H1 (cell line): ENCODE data around the gene TMEM63A. TPM values are rescaled to one million over a fixed set of nuclear protein-coding genes. Genes with fewer than 3 reads are reported as not detected.
"Not testable (repeated sequence)": the region's sequence is repeated elsewhere in the genome, so short reads cannot be mapped to it uniquely, and the experiment has no call there.

Experiments used
- CTCF ChIA-PET: fragments of 300-600 bp; sonication (Branson Sonifier 250); formaldehyde crosslinking; loops from one replicate; lab custom pipeline; 2021; ENCODE audit not compliant: partially characterized antibody; lab: Charles Lee
- POLR2A ChIA-PET: fragments of 300-600 bp; sonication (Branson Sonifier 250); formaldehyde crosslinking; loops from one replicate; lab custom pipeline; 2021; ENCODE audit warnings: inconsistent platforms; ENCODE audit not compliant: partially characterized antibody; lab: Charles Lee
- DNase-seq, 2 experiments: peaks; one replicate each; pipeline versions ENCODE4 v3.0.0 to v3.0.0-alpha.2; 2010 to 2022; ENCODE audit warnings: low spot score in 2 of 2, low read depth in 1 of 2, mixed read lengths in 1 of 2
- FAIRE-seq: peaks from 2 replicates; lab custom pipeline; 2011; peaks lifted over from hg19 to GRCh38; lab: Jason Lieb, UNC
- H2AFZ ChIP-seq: 2 replicates; pipeline ENCODE4 v1.8.1; 2012; ENCODE audit warnings: low read length, inconsistent platforms
- H2AK5ac ChIP-seq: 2 replicates; pipeline ENCODE4 v1.6.1; 2013; ENCODE audit warnings: low read depth, low read length
- H2BK120ac ChIP-seq: replicated peaks from 2 replicates; pipeline ENCODE3; 2013; ENCODE audit warnings: low read depth, low read length, inconsistent platforms
- H2BK12ac ChIP-seq: 2 replicates; pipeline ENCODE4 v1.6.1; 2013; ENCODE audit warnings: low read depth, low read length
- H2BK15ac ChIP-seq: 2 replicates; pipeline ENCODE4 v1.6.1; 2013; ENCODE audit warnings: low read length
- H2BK20ac ChIP-seq: 2 replicates; pipeline ENCODE4 v1.6.1; 2013; ENCODE audit warnings: low read length
- H2BK5ac ChIP-seq: 2 replicates; pipeline ENCODE4 v1.6.1; 2013; ENCODE audit warnings: low read depth, low read length
- H3K14ac ChIP-seq: 2 replicates; pipeline ENCODE4 v1.6.1; 2013; ENCODE audit warnings: inconsistent platforms; ENCODE audit not compliant: insufficient read length
- H3K18ac ChIP-seq: 2 replicates; pipeline ENCODE4 v1.6.1; 2013; ENCODE audit warnings: low read length; ENCODE audit errors: extremely low read depth
- H3K23ac ChIP-seq: 2 replicates; pipeline ENCODE4 v1.6.1; 2013; ENCODE audit warnings: inconsistent platforms; ENCODE audit not compliant: insufficient read length
- H3K23me2 ChIP-seq: 2 replicates; pipeline ENCODE4 v1.6.1; 2013; ENCODE audit warnings: low read depth, low read length
- H3K27ac ChIP-seq: 2 replicates; pipeline ENCODE4 v1.6.1; 2011; ENCODE audit warnings: low read depth, low read length, inconsistent platforms
- H3K27me3 ChIP-seq, 4 experiments: replicated peaks in 1 of 4; 1 replicate in 1 of 4; 2 replicates in 3 of 4; pipeline versions ENCODE4 v1.6.1 to v1.8.1; 2011 to 2013; ENCODE audit warnings: low read length in 3 of 4, mild to moderate bottlenecking in 3 of 4, inconsistent platforms in 2 of 4, mixed read lengths in 2 of 4, moderate library complexity in 1 of 4; ENCODE audit not compliant: control insufficient read depth in 3 of 4, insufficient read depth in 3 of 4; ENCODE audit errors: extremely low read depth in 1 of 4
- H3K36me3 ChIP-seq, 4 experiments: 2 replicates each; pipeline versions ENCODE4 v1.6.1 to v1.8.1; 2011 to 2013; ENCODE audit warnings: mild to moderate bottlenecking in 4 of 4, low read length in 3 of 4, moderate library complexity in 2 of 4, control low read depth in 1 of 4, inconsistent platforms in 1 of 4; ENCODE audit not compliant: insufficient read depth in 4 of 4, control insufficient read depth in 2 of 4
- H3K4ac ChIP-seq: replicated peaks from 2 replicates; pipeline ENCODE3; 2013; ENCODE audit warnings: low read length, low read depth, mixed read lengths, inconsistent platforms; ENCODE audit not compliant: insufficient read length
- H3K4me1 ChIP-seq, 4 experiments: replicated peaks in 1 of 4; 1 replicate in 1 of 4; 2 replicates in 3 of 4; pipeline versions ENCODE4 v1.6.1 to v1.8.1; 2011 to 2013; ENCODE audit warnings: low read length in 3 of 4, inconsistent platforms in 2 of 4, mixed read lengths in 1 of 4; ENCODE audit not compliant: insufficient read depth in 4 of 4, control insufficient read depth in 3 of 4
- H3K4me2 ChIP-seq, 2 experiments: 2 replicates each; pipeline versions ENCODE4 v1.6.1 to v1.8.1; 2011 to 2013; ENCODE audit warnings: low read depth in 2 of 2, low read length in 2 of 2, control low read depth in 1 of 2, inconsistent platforms in 1 of 2, mild to moderate bottlenecking in 1 of 2; ENCODE audit not compliant: insufficient read depth in 1 of 2
- H3K4me3 ChIP-seq, 4 experiments: fragments of 200-600, 300-600 bp in 1 of 4; sonication (generic), shearing (Covaris generic), sonication (Bioruptor Twin) in 1 of 4; 2 replicates each; pipeline versions ENCODE4 v1.5.1 to v1.8.1; 2011 to 2016; ENCODE audit warnings: low read length in 4 of 4, low read depth in 3 of 4, control low read depth in 2 of 4, inconsistent platforms in 2 of 4, mild to moderate bottlenecking in 2 of 4, mixed read lengths in 1 of 4, moderate library complexity in 1 of 4; ENCODE audit not compliant: insufficient read depth in 2 of 4; ENCODE audit errors: extremely low read depth in 1 of 4
- H3K56ac ChIP-seq: replicated peaks from 2 replicates; pipeline ENCODE3; 2013; ENCODE audit warnings: low read depth, mild to moderate bottlenecking, mixed read lengths, low read length, inconsistent platforms; ENCODE audit not compliant: insufficient read length
- H3K79me1 ChIP-seq: 2 replicates; pipeline ENCODE4 v1.6.1; 2013; ENCODE audit warnings: low read depth, low read length, control low read depth
- H3K79me2 ChIP-seq, 2 experiments: 2 replicates each; pipeline versions ENCODE4 v1.6.1 to v1.8.1; 2012 to 2013; ENCODE audit warnings: low read length in 2 of 2, mild to moderate bottlenecking in 2 of 2, inconsistent platforms in 1 of 2; ENCODE audit not compliant: insufficient read depth in 2 of 2, control insufficient read depth in 1 of 2
- H3K9ac ChIP-seq, 4 experiments: replicated peaks in 1 of 4; 1 replicate in 1 of 4; 2 replicates in 3 of 4; pipeline versions ENCODE4 v1.6.1 to v1.8.1; 2011 to 2013; ENCODE audit warnings: low read depth in 3 of 4, low read length in 3 of 4, control low read depth in 2 of 4, mild to moderate bottlenecking in 2 of 4, moderate library complexity in 2 of 4, inconsistent platforms in 1 of 4; ENCODE audit errors: extremely low read depth in 1 of 4
- H3K9me3 ChIP-seq, 2 experiments: 2 replicates each; pipeline versions ENCODE4 v1.6.1 to v1.8.1; 2012 to 2013; ENCODE audit warnings: mild to moderate bottlenecking in 2 of 2, moderate library complexity in 2 of 2, control low read depth in 1 of 2, inconsistent platforms in 1 of 2, low read depth in 1 of 2, low read length in 1 of 2, mixed read lengths in 1 of 2; ENCODE audit not compliant: insufficient read depth in 2 of 2
- H4K20me1 ChIP-seq, 2 experiments: replicated peaks in 1 of 2; 2 replicates each; pipeline versions ENCODE3 to v1.8.1; 2011 to 2013; ENCODE audit warnings: inconsistent platforms in 2 of 2, low read length in 2 of 2, mild to moderate bottlenecking in 1 of 2; ENCODE audit not compliant: insufficient read depth in 2 of 2, control insufficient read depth in 1 of 2
- H4K5ac ChIP-seq: 2 replicates; pipeline ENCODE4 v1.6.1; 2013; ENCODE audit warnings: low read length, low read depth, mixed read lengths, inconsistent platforms; ENCODE audit not compliant: insufficient read length
- H4K8ac ChIP-seq: 2 replicates; pipeline ENCODE4 v1.8.0; 2013; ENCODE audit warnings: mild to moderate bottlenecking, moderate library complexity, low read length, inconsistent platforms; ENCODE audit not compliant: insufficient read depth; ENCODE audit errors: extremely low read depth
- H4K91ac ChIP-seq: replicated peaks from 2 replicates; pipeline ENCODE3; 2013; ENCODE audit warnings: low read length, mixed read lengths, inconsistent platforms; ENCODE audit not compliant: insufficient read length
- WGBS, 2 experiments: shearing (Covaris generic) in 1 of 2; methylation state at CpG; one replicate each; pipeline versions ENCODE4 v1.1.6 to v1.1.7; 2013 to 2015; ENCODE audit warnings: low lambda C conversion rate in 2 of 2, mixed read lengths in 2 of 2, inconsistent platforms in 1 of 2, low coverage in 1 of 2, missing lambda C conversion rate in 1 of 2; ENCODE audit not compliant: insufficient replicate concordance in 2 of 2, insufficient coverage in 1 of 2, insufficient read length in 1 of 2; ENCODE audit errors: extremely low coverage in 1 of 2, missing lambda C conversion rate in 1 of 2; 5-methylcytosine and 5-hydroxymethylcytosine counted together
- polyA plus RNA-seq, 7 experiments: library from polyadenylated mRNA; depleted of rRNA in 3 of 7; stranded (reverse) in 5 of 7; unstranded in 2 of 7; fragments of >200 nt in 5 of 7; fragments of 200-250 nt in 2 of 7; gene quantifications; 1 replicate in 5 of 7; 2 replicates in 1 of 7; 4 replicates in 1 of 7; pipeline versions ENCODE4 v1.2.1 to v1.2.3, GENCODE V29; 2011 to 2013; ENCODE audit warnings: missing spikeins in 2 of 7, mixed read lengths in 2 of 7
- total RNA-seq: library from RNA; stranded (reverse); fragmentation: NEBNext Ultra II Directional; extraction: Animal tissue kit (Norgen Biotek cat#: 25700); gene quantifications from 2 replicates; pipeline ENCODE4 v1.2.1, GENCODE V29; 2021

TMEM63A gene
- total and polyA plus RNA-seq, 2 of the 8 experiments (the other 6 are each of a cell fraction or from before 2014, with no cell fraction given) = 26.1 to 55.4 TPM

- H3K4me1 ChIP-seq, H3K36me3 ChIP-seq, H3K23me2 ChIP-seq, H2AK5ac ChIP-seq, H2BK120ac ChIP-seq, H3K9me3 ChIP-seq, FAIRE-seq, H2BK20ac ChIP-seq, H2BK15ac ChIP-seq, H2BK5ac ChIP-seq, H4K5ac ChIP-seq, H2BK12ac ChIP-seq, H3K9ac ChIP-seq, H2AFZ ChIP-seq, H3K27me3 ChIP-seq, H3K79me1 ChIP-seq, H4K8ac ChIP-seq, H3K4me3 ChIP-seq, H4K20me1 ChIP-seq, H4K91ac ChIP-seq, H3K23ac ChIP-seq, H3K18ac ChIP-seq, H3K56ac ChIP-seq, DNase-seq, H3K14ac ChIP-seq, H3K4me2 ChIP-seq, H3K4ac ChIP-seq, H3K79me2 ChIP-seq, H3K27ac ChIP-seq: not testable (repeated sequence)
- POLR2A ChIA-PET = interaction anchor here (0.7 to 5.1 kb wide), 2 partner anchors 11 to 199 kb away, joined by 3 to 34 read pairs; no protein-coding TSS in a partner anchor
- WGBS, 2 experiments = 89% methylated on average over 7 of the region's 7 CpGs; no CpG with 5 or more reads in 1 of the 2 experiments
- CTCF ChIA-PET = interaction anchor here (1.0 to 2.0 kb wide), 3 partner anchors 11 to 76 kb away, joined by 4 to 8 read pairs (median 4); no protein-coding TSS in a partner anchor
Observed at GRCh38 chr1:225801146-225801545, 81.0 kb downstream of the TMEM63A start.
